Common myeloid progenitor, CD34-positive (primary cell): ENCODE measurements around the gene TMEM181.
A peak's percentile ranks its signal among the peaks of the same experiment; 100 is the strongest.

Source experiments
- CTCF ChIA-PET: fragments of 350-600 bp; sonication (Branson Sonifier 250); formaldehyde crosslinking; loops from one replicate; lab custom pipeline; 2021; ENCODE audit warnings: antibody characterized with exemption; lab: Charles Lee
- POLR2A ChIA-PET: fragments of 350-600 bp; sonication (Branson Sonifier 250); formaldehyde crosslinking; loops from one replicate; lab custom pipeline; 2021; ENCODE audit warnings: antibody characterized with exemption; lab: Charles Lee
- DNase-seq, 3 donors: peaks; one replicate each; pipeline versions ENCODE4 v3.0.0 to v3.0.0-alpha.2; 2013
- H3K27ac ChIP-seq, 2 experiments: 1 replicate in 1 of 2; 2 replicates in 1 of 2; pipeline ENCODE4 v1.7.0; 2013; ENCODE audit warnings: inconsistent platforms in 2 of 2, low read length in 2 of 2, mild to moderate bottlenecking in 2 of 2, low read depth in 1 of 2, moderate library complexity in 1 of 2; ENCODE audit not compliant: severe bottlenecking in 2 of 2, insufficient read depth in 1 of 2, poor library complexity in 1 of 2
- H3K27me3 ChIP-seq, 5 experiments: replicated peaks in 2 of 5; 1 replicate in 3 of 5; 2 replicates in 2 of 5; pipeline versions ENCODE4 v1.6.1 to v1.7.0; 2013; ENCODE audit warnings: low read length in 4 of 5, mild to moderate bottlenecking in 2 of 5, moderate library complexity in 2 of 5, inconsistent platforms in 1 of 5; ENCODE audit not compliant: insufficient read depth in 5 of 5, control insufficient read depth in 4 of 5
- H3K36me3 ChIP-seq, 4 experiments: 1 replicate in 2 of 4; 2 replicates in 2 of 4; pipeline versions ENCODE4 v1.6.1 to v1.7.0; 2013; ENCODE audit warnings: low read length in 3 of 4, control low read depth in 1 of 4, mild to moderate bottlenecking in 1 of 4; ENCODE audit not compliant: control insufficient read depth in 4 of 4, insufficient read depth in 4 of 4
- H3K4me1 ChIP-seq, 4 experiments: 1 replicate in 3 of 4; 2 replicates in 1 of 4; pipeline versions ENCODE4 v1.6.1 to v1.7.1; 2013; ENCODE audit warnings: low read length in 3 of 4, mild to moderate bottlenecking in 3 of 4, control low read depth in 1 of 4, inconsistent platforms in 1 of 4, moderate library complexity in 1 of 4; ENCODE audit not compliant: control insufficient read depth in 4 of 4, insufficient read depth in 4 of 4; ENCODE audit errors: control extremely low read depth in 1 of 4
- H3K4me3 ChIP-seq, 7 experiments: 1 replicate in 4 of 7; 2 replicates in 3 of 7; pipeline versions ENCODE4 v1.5.1 to v1.7.0; 2013; ENCODE audit warnings: mild to moderate bottlenecking in 7 of 7, low read length in 6 of 7, moderate library complexity in 6 of 7, inconsistent platforms in 2 of 7, low read depth in 2 of 7, control low read depth in 1 of 7; ENCODE audit not compliant: insufficient read depth in 4 of 7, control insufficient read depth in 1 of 7; ENCODE audit errors: extremely low read depth in 1 of 7
- H3K9me3 ChIP-seq, 5 experiments: 1 replicate in 4 of 5; 2 replicates in 1 of 5; pipeline versions ENCODE4 v1.6.1 to v1.7.1; 2013; ENCODE audit warnings: low read length in 4 of 5, mild to moderate bottlenecking in 2 of 5, inconsistent platforms in 1 of 5, low read depth in 1 of 5, moderate library complexity in 1 of 5; ENCODE audit not compliant: control insufficient read depth in 4 of 5, insufficient read depth in 2 of 5; ENCODE audit errors: control extremely low read depth in 1 of 5
- WGBS: methylation state at CpG from one replicate; pipeline ENCODE4 v1.1.5; 2013; ENCODE audit not compliant: insufficient coverage; 5-methylcytosine and 5-hydroxymethylcytosine counted together

TMEM181 gene

DNA sequence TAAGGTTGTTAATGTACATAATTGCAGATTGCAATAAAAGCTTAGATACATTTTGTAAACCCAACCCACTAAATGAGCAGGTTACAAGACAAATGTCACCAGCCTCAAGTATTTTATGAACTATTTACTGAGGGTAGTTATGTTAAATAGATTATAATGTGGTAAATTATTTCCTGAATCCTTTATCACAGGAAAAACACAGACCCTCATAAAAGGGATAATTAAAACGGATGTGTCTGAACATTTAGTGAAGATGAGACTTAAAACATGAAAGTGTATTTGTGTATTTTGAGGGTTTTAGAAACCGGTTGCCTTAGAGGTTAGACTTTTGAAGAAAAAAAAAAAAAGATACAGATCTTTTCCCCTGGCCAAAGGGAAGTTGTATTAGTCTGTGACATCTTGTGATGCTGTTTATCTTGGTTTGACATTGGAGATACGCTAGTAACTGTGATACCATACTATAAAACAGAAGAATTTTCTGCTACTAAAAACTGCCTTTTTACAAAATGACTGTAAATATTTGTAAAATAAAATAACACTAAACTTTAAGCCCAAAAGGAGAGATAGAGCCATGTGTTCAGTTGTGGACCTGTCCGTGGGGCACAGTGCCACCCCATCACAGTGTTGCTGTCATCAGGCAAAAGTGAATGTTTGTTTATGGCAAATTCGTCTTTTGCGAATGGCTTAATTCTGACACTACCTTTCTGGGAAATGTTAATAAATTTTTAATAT is 75.0 kb downstream of the TMEM181 start:
- 92% methylated on average over 2 of the region's 6 CpGs for WGBS
- no peak overlapping the region for H3K4me3 ChIP-seq
- H3K36me3 ChIP-seq = peaks cover 14 to 62% (median 40%) of the 10 kb centered on the region in 4 experiments
- ChIA-PET POLR2A (no interaction called here), CTCF (interaction anchor here (0.6 to 1.0 kb wide), 2 partner anchors 57 to 58 kb away, joined by 3 read pairs; no protein-coding TSS in a partner anchor)
- peak in 1 of 3 donors; percentile 37 for DNase-seq
- H3K9me3 ChIP-seq = no peaks in the 10 kb centered on the region
- H3K27me3 ChIP-seq = no peaks in the 10 kb centered on the region
- H3K27ac ChIP-seq = peak overlapping the region in 1 of 2 experiments; percentile 10
- H3K4me1 ChIP-seq = peaks cover 0 to 11% (median 0%) of the 10 kb centered on the region in 4 experiments

DNA sequence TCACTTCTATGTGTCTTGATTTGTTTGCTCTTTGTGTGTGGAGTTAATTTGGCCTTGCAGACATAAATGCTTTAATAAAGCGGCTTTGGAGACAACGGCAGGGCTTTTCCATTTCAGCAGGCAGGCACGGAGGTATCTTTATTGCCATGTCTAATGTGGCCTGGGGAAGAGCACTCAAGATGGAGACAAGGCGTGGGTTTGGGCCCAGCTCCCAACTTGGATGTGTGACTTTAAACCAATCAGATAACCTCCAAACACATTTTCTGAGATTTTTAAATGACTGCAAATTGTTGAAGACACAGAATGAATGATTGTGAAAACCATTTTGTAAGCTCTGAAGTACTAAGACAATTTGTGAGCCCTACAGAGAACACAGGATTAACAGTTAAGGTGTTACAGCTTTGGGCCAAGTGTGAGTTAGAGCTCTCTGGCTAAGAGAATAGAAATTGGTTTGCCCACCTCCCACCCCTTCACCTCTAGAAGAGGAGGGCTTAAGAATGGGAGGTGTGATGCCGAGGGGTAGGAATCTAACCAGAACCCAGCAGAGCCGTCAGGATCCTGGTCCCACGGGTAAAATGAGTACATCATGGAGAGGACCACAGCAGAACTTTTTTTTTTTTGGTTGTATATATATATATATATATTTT is 75.7 kb downstream of the TMEM181 start:
- Histone ChIP-seq H3K9me3 (no peaks in the 10 kb centered on the region), H3K4me3 (no peak overlapping the region), H3K27me3 (no peaks in the 10 kb centered on the region), H3K36me3 (peaks cover 16 to 59% (median 38%) of the 10 kb centered on the region in 4 experiments), H3K27ac (peak overlapping the region in 1 of 2 experiments; percentile 20), H3K4me1 (peaks cover 0 to 11% (median under 1%) of the 10 kb centered on the region in 4 experiments)
- POLR2A ChIA-PET = no interaction called here
- no peak for DNase-seq
- 100% methylated on average over 3 of the region's 7 CpGs for WGBS
- CTCF ChIA-PET = interaction anchor here (1.0 kb wide), 1 partner anchor 56 kb away, joined by 3 read pairs; no protein-coding TSS in a partner anchor

DNA sequence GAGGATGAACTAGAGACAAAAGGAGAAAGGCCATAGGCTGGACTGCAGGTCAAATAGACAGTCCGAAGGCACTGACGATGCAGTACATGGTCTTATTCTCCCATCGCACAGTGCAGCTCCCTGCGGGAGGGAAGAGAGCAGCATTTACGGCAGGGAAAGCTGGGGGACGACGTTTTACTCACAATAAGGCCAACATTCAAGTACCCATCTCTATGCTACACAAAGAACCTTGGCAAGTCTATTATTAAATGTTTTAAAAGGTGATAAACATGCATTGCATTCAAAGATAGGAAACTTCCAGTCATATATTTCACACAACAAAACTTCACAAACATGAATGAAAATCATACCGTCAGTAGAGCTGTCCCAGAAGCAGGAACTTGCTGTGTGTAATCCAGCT is 76.9 kb downstream of the TMEM181 start:
- Histone ChIP-seq H3K4me1 (peaks cover 0 to 11% (median 1%) of the 10 kb centered on the region in 4 experiments), H3K27me3 (no peaks in the 10 kb centered on the region), H3K27ac (no peak overlapping the region), H3K4me3 (no peak overlapping the region), H3K9me3 (no peaks in the 10 kb centered on the region), H3K36me3 (peaks cover 15 to 50% (median 32%) of the 10 kb centered on the region in 4 experiments)
- ChIA-PET POLR2A (no interaction called here), CTCF (interaction anchor here (1.6 kb wide), 1 partner anchor 22 kb away, joined by 6 read pairs; no protein-coding TSS in a partner anchor)
- WGBS = 100% methylated on average over 4 of the region's 8 CpGs
- DNase-seq = no peak

DNA sequence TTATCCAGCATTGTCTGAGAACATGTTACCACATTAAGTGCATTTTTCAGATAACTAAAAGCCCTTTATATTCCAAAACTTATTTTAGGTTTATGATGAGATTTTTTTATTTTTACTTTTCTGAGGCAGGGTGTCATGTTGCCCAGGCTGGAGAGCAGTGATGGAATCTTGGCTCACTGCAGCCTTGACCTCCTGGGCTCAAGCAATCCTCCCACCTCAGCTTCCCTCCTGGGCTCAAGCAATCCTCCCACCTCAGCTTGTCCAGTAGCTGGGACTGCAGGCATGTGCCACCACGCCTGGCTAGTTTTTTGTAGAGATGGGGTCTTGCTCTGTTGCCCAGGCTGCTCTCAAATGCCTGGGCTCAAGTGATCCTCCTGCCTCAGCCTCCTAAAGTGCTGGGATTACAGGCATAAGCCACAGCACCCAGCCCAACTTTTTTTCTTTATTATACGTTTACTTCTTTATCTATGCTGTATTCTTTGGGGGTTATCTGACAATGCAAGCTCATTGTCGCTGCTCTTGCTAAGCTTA is 78.5 kb downstream of the TMEM181 start:
- no peaks in the 10 kb centered on the region for H3K27me3 ChIP-seq
- no peak overlapping the region for H3K27ac ChIP-seq
- ChIA-PET CTCF (interaction anchor here (0.9 to 1.4 kb wide), 6 partner anchors 11 to 494 kb away, joined by 3 to 4 read pairs (median 3); no protein-coding TSS in a partner anchor), POLR2A (no interaction called here)
- WGBS = 80% methylated on average over 1 of the region's 3 CpGs
- DNase-seq = no peak
- H3K36me3 ChIP-seq = peaks cover 13 to 47% (median 26%) of the 10 kb centered on the region in 4 experiments
- H3K4me1 ChIP-seq = peaks cover 4 to 18% (median 10%) of the 10 kb centered on the region in 4 experiments
- no peak overlapping the region for H3K4me3 ChIP-seq
- no peaks in the 10 kb centered on the region for H3K9me3 ChIP-seq

DNA sequence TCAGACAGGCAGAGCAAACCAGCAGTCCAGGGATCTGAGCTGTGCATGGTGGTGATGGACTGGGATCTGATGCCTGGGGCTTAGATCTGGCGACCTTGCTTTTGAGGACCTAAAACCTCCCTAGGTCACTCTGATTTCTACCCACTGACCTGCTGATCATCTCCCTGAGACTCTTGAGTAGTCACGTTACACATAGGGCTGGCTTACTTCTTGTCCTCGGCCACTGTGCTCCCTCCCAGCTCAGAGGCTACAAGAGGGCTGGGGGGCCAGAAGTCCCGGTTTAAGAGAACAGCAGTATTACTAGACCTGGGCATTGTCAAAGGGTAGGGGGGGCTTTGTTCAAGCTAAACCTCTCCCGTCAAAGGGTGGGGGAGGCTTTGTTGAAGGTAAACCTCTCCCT is 79.2 kb downstream of the TMEM181 start:
- 94% methylated on average over 3 of the region's 5 CpGs for WGBS
- peaks cover 4 to 23% (median 15%) of the 10 kb centered on the region in 4 experiments for H3K4me1 ChIP-seq
- H3K27ac ChIP-seq = no peak overlapping the region
- DNase-seq = no peak
- peaks cover 12 to 47% (median 25%) of the 10 kb centered on the region in 4 experiments for H3K36me3 ChIP-seq
- H3K9me3 ChIP-seq = no peaks in the 10 kb centered on the region
- no peaks in the 10 kb centered on the region for H3K27me3 ChIP-seq
- POLR2A ChIA-PET = no interaction called here
- H3K4me3 ChIP-seq = no peak overlapping the region
- CTCF ChIA-PET = interaction anchor here (1.2 to 1.4 kb wide), 2 partner anchors 66 to 495 kb away, joined by 3 read pairs; no protein-coding TSS in a partner anchor

DNA sequence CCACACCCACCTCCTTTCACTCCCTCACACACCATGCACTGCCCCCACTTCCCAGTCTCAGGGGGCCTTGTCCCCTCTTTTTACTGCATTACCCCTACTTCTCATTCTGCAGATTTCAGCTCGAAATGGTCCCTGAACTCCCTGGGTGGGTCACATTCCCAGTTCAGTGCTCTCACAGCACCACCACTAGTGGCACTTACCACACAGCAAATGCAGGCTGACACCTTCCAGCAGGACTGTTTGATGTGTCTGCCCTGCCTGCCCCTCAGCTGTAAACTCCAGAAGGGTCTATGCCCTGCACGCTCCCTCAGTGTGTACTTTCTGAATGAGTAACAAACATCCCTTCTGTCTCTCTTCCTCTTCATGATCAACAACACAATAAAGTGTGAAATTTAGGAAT is 80.6 kb downstream of the TMEM181 start:
- H3K27me3 ChIP-seq = no peaks in the 10 kb centered on the region
- H3K27ac ChIP-seq = no peak overlapping the region
- 100% methylated on average over 1 of the region's 2 CpGs for WGBS
- H3K4me3 ChIP-seq = no peak overlapping the region
- H3K36me3 ChIP-seq = peaks cover 11 to 36% (median 22%) of the 10 kb centered on the region in 4 experiments
- no peak for DNase-seq
- H3K9me3 ChIP-seq = no peaks in the 10 kb centered on the region
- CTCF ChIA-PET = no interaction called here
- POLR2A ChIA-PET = no interaction called here
- peaks cover 6 to 27% (median 19%) of the 10 kb centered on the region in 4 experiments for H3K4me1 ChIP-seq
